ENCODE measurements around the gene KPNA6. TPM values are rescaled to one million over a fixed set of nuclear protein-coding genes. Genes with fewer than 3 reads are reported as not detected.
"Not testable (repeated sequence)": the region's sequence is repeated elsewhere in the genome, so short reads cannot be mapped to it uniquely, and the experiment has no call there.

KPNA6 gene
- total RNA-seq, 1 donor from 2014 or later = 47.0 TPM

DNA sequence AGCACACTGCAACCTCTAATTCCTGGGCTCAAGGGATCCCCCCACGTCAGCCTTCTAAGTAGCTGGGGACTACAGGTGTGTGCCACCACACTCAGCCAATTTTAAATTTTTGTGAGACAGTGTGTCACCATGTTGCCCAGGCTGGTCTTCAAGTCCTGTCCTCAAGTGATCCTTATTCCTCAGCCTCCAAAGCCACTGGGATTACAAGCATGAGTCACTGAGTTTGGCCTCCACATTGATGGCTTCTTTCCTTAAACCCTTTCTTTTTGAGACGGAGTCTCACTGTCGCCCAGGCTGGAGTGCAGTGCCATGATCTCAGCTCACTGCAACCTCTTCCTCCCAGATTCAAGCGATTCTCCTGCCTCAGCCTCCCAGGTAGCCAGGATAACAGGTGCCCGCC lies 7.6 kb downstream of the KPNA6 start:
- DNase-seq (ENCODE audit: low read depth) = no peak
- Histone ChIP-seq H3K4me3 (ENCODE audit: low read depth, low read length) (no peak overlapping the region), H3K36me3 (ENCODE audit: control insufficient read depth, insufficient read depth, low read length) (no peaks in the 10 kb centered on the region), H3K27me3 (ENCODE audit: control insufficient read depth, insufficient read depth, low read length) (no peaks in the 10 kb centered on the region)
- TF ChIP-seq, protein P1, sequence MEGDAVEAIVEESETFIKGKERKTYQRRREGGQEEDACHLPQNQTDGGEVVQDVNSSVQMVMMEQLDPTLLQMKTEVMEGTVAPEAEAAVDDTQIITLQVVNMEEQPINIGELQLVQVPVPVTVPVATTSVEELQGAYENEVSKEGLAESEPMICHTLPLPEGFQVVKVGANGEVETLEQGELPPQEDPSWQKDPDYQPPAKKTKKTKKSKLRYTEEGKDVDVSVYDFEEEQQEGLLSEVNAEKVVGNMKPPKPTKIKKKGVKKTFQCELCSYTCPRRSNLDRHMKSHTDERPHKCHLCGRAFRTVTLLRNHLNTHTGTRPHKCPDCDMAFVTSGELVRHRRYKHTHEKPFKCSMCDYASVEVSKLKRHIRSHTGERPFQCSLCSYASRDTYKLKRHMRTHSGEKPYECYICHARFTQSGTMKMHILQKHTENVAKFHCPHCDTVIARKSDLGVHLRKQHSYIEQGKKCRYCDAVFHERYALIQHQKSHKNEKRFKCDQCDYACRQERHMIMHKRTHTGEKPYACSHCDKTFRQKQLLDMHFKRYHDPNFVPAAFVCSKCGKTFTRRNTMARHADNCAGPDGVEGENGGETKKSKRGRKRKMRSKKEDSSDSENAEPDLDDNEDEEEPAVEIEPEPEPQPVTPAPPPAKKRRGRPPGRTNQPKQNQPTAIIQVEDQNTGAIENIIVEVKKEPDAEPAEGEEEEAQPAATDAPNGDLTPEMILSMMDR (IDR thresholded peaks at IDR 0.05; ENCODE audit: insufficient read depth, low read length, poor library complexity, severe bottlenecking) = no peak

DNA sequence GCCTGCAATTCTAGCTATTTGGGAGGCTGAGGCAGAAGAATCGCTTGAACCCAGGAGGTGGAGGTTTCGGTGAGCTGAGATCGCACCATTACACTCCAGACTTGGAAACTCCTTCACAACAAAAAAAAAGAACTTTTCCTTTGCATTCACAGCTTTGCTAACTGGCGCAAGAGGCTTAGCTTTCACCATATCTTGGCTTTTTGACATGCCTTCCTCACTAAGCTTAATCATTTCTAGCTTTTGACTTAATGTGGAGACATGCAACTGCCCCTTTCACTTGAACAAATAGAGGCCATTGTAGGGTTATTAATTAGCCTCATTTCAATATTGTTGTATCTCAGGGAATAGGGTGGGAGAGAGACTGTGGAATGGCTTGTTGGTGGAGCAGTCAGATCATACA lies 8.7 kb downstream of the KPNA6 start:
- no peaks in the 10 kb centered on the region for H3K36me3 ChIP-seq (ENCODE audit: control insufficient read depth, insufficient read depth, low read length)
- no peaks in the 10 kb centered on the region for H3K27me3 ChIP-seq (ENCODE audit: control insufficient read depth, insufficient read depth, low read length)
- no peak overlapping the region for H3K4me3 ChIP-seq (ENCODE audit: low read depth, low read length)
- no peak for DNase-seq (ENCODE audit: low read depth)
- TF ChIP-seq, protein P1 (IDR thresholded peaks at IDR 0.05; ENCODE audit: insufficient read depth, low read length, poor library complexity, severe bottlenecking) = no peak

DNA sequence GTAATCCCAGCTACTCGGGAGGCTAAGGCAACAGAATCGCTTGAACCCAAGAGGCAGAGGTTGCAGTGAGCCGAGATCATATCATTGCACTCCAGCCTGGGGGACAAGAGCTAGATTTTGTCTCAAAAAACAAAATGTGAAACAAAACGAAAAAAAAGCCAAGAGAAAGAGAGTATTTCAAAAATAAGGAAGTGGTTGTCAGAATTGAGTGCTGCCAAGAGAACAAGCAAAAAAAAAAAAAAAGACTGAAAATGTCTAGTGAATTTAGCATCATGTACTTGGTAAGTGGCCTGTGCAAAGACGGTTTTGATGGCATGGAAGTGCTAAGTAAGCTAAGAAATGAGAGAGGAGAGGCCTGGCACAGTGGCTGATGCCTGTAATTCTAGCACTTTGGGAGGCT lies 14.3 kb downstream of the KPNA6 start:
- no peak for DNase-seq (ENCODE audit: low read depth)
- TF ChIP-seq, protein P1 (IDR thresholded peaks at IDR 0.05; ENCODE audit: insufficient read depth, low read length, poor library complexity, severe bottlenecking) = no peak
- H3K36me3 ChIP-seq (ENCODE audit: control insufficient read depth, insufficient read depth, low read length) = no peaks in the 10 kb centered on the region
- H3K4me3 ChIP-seq (ENCODE audit: low read depth, low read length) = no peak overlapping the region
- H3K27me3 ChIP-seq (ENCODE audit: control insufficient read depth, insufficient read depth, low read length) = no peaks in the 10 kb centered on the region

DNA sequence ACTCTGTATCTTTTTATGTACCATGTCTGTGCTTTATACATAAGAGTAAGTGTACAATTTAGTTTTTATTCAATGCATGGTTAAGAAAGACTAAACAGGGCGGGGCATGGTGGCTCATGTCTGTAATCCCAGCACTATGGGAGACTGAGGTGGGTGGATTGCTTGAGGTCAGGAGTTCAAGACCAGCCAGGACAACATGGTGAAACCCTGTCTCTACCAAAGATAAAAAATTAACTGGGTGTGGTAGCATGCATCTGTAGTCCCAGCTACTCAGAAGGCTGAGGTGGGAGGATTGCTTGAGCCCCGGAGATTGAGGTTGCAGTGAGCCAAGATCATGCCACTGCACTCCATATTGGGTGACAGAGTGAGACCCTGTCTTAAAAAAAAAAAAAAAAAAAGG lies 15.5 kb downstream of the KPNA6 start:
- H3K36me3 ChIP-seq (ENCODE audit: control insufficient read depth, insufficient read depth, low read length); H3K4me3 ChIP-seq (ENCODE audit: low read depth, low read length); H3K27me3 ChIP-seq (ENCODE audit: control insufficient read depth, insufficient read depth, low read length); DNase-seq (ENCODE audit: low read depth): not testable (repeated sequence)

DNA sequence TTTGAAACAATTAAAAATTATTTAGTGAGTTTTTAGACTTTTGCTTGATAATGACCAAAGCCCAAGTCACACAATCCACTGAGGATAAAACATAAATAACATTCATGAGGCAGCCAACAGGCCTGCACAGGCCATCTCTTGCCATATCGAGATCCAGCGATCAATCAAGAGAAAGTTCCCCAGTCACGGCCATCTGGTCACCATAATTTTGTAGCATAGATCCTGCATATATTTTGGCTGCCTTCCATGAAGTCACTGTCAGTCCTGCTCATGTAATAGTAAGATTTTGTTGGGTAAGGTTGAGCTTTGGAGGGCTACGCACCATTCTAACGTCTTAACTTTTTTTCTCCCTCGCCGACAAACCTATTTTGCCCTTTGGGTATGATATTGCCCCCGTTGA lies 17.5 kb downstream of the KPNA6 start:
- TF ChIP-seq, protein P1 (IDR thresholded peaks at IDR 0.05; ENCODE audit: insufficient read depth, low read length, poor library complexity, severe bottlenecking) = no peak
- no peak for DNase-seq (ENCODE audit: low read depth)
- H3K4me3 ChIP-seq (ENCODE audit: low read depth, low read length) = no peak overlapping the region
- H3K36me3 ChIP-seq (ENCODE audit: control insufficient read depth, insufficient read depth, low read length) = no peaks in the 10 kb centered on the region
- H3K27me3 ChIP-seq (ENCODE audit: control insufficient read depth, insufficient read depth, low read length) = no peaks in the 10 kb centered on the region

DNA sequence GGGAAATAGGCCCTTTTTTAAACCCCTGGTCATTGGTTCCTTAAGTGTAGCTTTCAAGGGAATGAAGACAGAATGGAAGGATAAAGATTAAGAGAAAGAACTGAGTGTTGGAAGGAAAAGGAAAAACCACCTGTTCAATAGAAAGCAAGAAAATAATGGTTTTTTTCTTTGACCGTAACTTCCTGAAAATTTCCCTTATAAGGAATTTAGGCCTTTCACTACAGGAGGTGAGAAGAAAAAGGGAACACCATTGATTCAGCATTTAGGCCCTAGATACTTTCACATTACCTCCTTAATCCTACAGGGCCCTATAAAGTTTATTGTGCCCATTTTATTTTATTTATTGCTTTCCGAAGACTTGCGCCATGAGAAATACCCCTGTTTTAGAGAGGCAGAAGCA lies 18.9 kb downstream of the KPNA6 start:
- H3K4me3 ChIP-seq (ENCODE audit: low read depth, low read length) = no peak overlapping the region
- DNase-seq (ENCODE audit: low read depth) = no peak
- no peaks in the 10 kb centered on the region for H3K27me3 ChIP-seq (ENCODE audit: control insufficient read depth, insufficient read depth, low read length)
- no peaks in the 10 kb centered on the region for H3K36me3 ChIP-seq (ENCODE audit: control insufficient read depth, insufficient read depth, low read length)
- TF ChIP-seq, protein P1 (IDR thresholded peaks at IDR 0.05; ENCODE audit: insufficient read depth, low read length, poor library complexity, severe bottlenecking) = no peak
